Measurements from ENCODE around the gene TMCC1.
A peak's percentile ranks its signal among the peaks of the same experiment; 100 is the strongest.
"Not testable (repeated sequence)": the region's sequence is repeated elsewhere in the genome, so short reads cannot be mapped to it uniquely, and the experiment has no call there.

Gene TMCC1

DNA sequence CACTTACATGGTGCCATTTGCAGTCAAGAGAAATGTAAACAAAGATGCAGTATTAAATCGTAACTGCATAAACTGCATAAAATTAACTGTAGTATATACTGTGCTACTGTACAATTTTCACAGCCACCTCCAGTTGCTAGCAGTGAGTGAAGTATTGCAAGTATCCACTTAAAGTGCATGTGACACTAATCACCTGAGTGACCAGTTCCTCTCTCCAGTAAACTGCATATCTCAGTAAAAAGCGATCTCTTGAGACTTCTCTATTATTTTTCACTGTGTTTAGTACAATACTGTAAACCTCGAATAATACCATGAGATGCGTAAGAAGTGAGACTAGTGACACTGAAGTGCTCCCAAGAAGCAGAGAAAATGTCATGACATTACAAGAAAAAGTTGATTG lies 175.3 kb downstream of the TMCC1 start:
- peak; percentile 36 to 43 for DNase-seq

DNA sequence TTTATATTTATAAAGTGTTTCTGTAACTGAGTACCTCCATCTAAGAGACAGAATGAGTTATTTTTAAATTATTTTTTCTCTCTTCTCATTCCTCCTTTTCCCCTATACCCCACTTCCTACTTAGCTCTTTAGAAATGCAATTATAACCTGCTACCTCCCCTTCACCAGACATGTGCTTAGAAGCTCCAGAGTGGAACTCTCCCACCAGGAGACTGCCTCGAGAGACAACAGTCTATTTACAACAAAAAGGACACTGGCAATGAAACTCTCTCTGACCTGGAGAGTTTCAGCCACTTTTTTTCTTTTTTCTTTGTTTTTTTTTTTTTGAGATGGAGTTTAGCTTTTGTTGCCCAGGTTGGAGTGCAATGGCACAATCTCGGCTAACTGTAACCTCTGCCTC lies 177.7 kb downstream of the TMCC1 start:
- DNase-seq, result no peak

DNA sequence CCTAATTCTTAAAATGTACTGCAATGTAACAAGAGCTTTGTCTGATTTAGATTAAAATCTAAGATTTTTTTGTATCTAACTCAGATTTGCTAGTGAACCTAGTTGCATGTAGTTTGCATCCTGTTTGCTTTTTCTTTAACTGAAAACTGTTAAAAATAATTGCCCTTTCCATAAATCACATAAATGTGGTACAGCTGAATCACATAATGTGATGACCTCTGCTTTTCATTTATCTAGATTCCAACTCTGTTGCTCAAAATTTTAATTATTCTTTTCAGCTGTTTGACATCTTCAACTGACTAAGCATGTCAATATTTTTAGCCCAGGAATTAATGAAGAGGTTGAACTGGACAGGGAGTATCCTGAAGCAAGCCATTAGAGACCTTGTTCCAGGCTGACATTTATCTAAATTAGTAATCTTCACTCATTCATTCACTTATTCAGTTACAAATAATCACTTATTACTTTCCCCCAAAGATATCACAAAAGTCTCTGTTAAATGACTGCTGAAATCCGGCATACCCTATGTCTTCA lies 185.1 kb downstream of the TMCC1 start:
- DNase-seq, result no peak

DNA sequence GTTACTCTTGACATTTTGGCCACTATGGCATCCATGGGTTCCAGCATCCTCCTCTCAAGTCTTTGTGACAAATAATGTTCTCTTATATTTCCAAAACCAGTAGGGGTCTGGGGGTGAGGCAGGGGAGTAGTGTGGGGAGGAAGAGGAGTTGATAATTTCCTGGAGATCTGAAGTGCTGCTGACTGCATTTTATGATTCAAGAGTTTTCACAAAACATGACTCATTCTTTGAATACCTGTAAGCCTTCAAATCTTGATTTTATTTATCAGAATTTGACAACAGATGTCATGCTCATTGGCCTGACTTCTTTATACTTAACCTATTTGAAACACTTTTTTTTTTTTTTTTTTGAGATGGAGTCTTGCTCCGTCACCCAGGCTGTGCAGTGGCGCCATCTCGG lies 188.2 kb downstream of the TMCC1 start:
- no peak for DNase-seq

DNA sequence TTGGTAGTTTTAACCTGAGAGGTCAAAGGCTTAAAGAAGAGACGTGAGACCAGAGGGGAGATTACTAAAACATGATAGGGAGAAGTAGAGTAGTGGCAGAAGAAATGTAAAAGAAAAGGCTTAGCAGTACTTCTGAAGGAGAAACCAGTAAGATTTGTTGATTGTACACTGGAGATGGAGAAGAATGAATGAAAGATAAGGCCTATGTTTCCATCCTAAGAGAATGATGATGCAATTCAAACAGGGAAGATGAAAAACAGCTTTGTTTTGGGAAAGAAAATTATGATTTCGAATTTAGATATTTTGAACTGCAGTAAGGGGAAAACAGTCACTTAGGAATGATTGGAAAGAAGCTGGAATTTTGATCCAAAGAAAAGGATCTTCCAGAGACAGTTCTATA lies 189.6 kb downstream of the TMCC1 start:
- no peak for DNase-seq

DNA sequence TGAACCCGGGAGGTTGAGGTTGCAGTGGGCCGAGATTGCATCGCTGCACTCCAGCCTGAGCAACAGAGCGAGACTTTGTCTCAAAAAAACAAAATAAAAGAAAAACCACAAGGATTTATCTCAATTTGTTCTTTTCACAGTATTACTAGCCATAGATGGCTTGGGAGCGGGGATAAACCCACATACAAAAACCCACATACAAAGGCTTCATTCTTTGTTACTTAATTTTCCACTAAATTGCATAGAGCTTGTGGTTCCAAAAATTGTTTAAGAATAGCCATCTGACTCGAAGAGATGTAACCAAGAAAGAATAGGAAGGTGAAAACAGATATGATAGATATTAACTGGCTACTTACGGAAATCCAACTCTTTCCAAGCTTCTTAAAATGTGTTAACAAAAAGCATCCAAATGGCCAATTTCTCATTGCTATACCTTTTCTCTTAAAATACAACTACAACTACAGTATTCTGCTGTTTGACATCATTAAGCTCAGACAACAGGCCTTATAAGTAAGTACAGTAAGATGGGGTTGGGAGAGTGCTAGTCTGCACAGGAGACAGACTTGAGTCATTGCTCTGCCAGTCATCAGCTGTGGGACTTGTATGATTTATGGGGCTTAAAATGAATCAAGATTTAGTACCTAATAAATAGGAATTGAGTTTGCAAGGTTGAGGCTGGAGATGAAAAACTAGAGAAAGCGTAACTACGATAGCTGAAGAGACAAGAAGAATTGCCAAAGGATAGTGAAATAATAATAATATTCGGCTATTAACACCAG lies 190.4 kb downstream of the TMCC1 start:
- no peak for DNase-seq

DNA sequence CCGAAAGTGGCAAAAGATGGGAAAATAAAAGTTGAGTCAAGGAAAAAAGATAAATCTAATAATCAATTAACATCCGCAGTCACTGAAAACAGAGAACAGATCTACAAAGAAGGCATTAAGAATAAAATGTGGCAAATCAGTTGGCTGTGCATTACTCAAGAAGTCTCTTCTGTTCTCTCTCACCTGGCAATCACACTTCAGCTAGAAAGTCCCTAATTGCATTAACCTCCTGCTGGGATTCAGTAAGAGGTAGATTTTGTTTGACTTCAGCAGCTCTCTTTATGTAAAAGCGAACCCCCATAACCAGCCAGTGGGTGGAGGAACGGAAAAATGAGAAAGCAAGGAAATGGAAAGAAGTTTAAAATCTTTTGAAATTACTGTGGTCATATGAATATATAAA lies 192.3 kb downstream of the TMCC1 start:
- no peak for DNase-seq

DNA sequence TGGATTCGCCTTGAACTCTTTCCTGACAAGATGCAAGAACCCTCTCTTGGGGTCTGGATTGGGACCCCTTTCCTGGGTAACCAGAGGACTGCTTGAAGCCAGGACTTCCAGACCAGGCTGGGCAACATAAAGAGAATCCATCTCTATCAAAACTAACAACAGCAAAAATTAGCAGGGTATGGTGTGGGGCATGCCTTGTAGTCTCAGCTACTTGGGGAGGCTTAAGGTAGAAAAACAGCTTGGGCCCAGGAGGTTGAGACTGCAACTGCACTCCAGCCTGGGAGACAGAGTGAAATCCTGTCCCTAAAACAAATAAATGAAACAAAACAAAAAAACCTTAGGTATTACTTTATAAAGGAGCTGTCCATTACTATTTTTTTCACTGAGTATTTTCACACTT lies 193.9 kb downstream of the TMCC1 start:
- DNase-seq, result no peak

DNA sequence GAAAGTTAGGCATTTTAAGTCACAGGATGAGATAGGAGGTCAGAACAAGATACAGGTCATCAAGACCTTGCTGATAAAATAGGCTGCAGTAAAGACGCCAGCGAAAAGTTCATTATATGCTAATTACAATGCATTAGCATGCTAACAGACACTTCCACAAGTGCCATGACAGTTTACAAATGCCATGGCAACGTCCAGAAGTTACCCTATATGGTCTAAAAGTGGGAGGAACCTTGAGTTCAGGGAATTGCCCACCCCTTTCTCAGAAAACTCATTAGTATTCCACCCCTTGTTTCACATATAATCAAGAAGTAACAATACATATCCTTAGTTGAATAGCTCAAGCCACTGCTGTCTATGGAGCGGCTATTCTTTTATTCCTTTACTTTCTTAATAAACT lies 194.3 kb downstream of the TMCC1 start:
- DNase-seq, result peak in 1 of 2 donors; percentile 42

DNA sequence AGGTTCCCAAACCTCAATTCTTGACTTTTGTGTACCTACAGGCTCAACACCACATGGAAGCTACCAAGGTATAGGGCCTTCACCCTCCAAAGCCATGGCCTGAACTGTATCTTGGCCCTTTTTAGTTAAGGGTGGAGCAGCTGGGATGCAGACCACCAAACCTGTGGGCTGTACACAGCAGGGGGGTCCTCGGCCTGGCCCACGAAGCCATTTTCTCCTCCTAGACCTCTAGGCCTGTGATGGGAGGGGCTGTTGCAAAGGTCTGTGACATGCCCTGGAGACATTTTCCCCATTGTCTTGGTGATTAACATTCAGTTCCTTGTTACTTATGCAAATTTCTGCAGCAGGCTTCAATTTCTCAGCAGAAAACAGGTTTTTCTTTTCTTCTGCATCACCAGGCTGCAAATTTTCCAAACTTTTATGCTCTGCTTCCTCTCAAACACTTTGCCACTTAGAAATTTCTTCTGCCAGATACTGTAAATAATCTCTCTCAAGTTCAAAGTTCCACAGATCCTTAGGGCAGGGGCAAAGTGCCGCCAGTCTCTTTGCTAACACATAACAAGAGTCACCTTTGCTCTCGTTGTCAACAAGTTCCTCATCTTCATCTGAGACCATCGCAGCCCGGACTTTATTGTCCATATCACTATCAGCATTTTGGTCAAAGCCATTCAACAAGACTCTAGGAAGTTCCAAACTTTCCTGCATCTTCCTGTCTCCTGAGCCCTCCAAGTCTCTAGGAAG lies 196.1 kb downstream of the TMCC1 start:
- no peak for DNase-seq

DNA sequence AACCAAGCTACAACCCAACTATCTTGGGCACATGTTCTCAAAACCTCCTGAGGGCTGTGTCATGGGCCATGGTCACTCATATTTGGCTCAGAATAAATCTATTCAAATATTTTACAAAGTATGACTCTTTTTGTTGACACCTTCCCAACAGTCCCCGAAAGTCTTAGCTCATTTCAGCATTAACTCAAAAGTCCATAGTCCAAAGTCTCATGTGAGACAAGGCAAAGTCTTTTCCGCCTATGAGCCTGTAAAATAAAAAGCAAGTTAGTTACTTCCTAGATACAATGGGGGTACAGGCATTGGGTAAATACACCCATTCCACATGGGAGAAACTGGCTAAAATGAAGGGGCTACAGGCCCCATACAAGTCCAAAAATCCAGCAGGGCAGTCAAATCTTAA lies 197.1 kb downstream of the TMCC1 start:
- DNase-seq, result not testable (repeated sequence)

DNA sequence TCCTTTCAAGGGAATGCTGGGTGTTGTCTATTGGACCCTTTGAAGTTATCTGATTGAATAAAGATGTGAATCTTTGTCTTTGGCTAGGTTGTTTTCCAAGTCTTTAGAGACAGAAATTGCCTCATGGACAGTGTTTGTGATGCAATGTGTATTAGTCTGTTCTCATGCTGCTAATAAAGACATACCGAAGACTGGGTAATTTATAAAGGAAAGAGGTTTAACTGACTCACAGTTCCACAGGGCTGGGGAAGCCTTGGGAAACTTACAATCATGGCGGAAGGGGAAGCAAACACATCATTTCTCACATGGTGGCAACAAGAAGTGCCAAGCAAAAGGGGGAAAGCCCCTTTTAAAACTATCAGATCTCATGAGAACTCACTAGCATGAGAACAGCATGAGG lies 198.3 kb downstream of the TMCC1 start:
- peak; percentile 44 to 56 for DNase-seq

DNA sequence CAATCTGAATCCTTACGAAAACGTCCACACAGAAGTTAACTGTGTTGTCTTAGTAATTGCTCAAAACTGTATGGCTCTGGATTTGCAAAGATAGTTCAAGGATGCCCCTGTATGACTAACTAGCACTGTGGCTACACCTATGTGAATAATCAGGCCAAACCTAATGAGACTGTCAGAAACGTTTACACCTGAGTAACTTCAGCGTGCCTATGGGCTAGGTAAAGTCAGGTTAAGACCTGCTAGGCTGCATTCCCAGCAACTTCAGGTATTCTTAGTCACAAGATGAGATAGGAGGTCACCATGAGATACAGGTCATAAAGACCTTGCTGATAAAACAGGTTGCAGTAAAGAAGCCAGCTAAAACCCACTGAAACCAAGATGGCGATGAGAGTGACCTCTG lies 199.3 kb downstream of the TMCC1 start:
- no peak for DNase-seq

DNA sequence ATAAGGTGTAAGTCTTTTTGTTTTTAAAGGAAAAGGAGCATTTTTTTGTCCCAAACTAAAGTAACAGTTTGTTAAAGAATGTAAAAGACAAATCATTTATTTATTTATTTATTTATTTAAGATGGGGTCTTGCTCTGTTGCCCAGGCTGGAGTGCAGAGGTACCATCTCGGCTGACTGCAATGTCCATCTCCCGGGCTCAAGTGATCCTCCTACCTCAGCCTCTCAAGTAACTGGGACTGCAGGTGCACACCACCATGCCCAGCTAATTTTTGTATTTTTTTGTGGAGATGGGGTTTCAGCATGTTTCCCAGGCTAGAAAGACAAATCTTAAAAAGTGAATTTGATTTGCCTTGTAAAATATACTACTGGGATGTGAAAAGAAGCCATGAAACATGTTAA lies 200.8 kb downstream of the TMCC1 start:
- no peak for DNase-seq

DNA sequence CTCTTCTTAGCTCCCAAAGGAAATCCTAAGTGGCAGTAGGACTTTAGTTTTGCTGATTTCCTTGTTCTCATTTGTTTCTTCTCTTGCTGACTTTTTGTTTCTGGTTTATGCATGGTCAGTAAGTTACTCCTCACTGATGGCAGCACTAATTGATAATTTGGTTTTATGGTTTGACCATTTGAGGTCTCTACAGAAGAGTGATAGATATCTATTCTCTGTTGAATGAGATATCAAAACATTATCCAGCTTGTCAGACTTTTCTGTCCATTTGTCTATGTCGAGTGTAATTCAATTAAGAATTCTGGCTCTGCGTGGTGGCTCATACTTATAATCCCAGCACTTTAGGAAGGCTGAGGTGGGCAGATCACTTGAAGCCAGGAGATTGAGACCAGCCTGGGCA lies 202.5 kb downstream of the TMCC1 start:
- no peak for DNase-seq

DNA sequence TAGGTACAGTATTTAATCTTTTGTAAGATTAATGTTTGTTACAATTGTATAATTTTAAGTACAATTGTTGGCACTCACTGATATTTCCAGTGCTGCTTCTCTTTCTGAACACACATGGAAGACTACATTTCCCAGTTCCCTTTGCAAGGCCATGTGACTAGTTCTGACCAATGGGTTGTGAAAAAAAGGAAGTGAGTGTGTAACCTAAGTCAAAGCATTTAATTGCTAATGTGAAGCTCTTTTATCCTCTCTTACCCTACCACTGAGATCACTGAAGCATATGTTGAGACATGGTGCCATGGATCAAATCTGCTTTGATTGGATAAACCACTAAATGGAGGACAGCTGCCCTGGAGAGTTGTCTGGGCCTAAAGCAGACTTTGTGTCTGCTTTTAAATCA lies 203.1 kb downstream of the TMCC1 start:
- DNase-seq, result peak; percentile 72 to 80

DNA sequence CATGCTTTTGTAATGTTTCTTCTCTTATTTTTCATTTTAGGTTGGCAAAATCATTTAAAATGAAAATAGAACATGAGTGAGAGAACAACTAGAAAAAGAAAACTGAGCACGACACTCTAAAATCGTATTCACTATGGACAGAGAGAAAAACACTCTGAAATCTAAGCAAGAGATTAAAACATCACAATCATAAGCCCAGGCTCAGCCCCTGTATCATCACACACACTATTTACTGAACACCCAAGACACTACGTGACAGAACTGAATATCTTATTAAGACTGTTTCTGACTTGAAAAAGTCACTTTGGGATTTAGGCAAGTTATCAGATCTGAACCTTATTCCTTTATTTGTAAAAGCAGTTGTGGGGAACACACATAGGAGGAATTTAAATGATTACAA lies 204.5 kb downstream of the TMCC1 start:
- DNase-seq, result no peak

DNA sequence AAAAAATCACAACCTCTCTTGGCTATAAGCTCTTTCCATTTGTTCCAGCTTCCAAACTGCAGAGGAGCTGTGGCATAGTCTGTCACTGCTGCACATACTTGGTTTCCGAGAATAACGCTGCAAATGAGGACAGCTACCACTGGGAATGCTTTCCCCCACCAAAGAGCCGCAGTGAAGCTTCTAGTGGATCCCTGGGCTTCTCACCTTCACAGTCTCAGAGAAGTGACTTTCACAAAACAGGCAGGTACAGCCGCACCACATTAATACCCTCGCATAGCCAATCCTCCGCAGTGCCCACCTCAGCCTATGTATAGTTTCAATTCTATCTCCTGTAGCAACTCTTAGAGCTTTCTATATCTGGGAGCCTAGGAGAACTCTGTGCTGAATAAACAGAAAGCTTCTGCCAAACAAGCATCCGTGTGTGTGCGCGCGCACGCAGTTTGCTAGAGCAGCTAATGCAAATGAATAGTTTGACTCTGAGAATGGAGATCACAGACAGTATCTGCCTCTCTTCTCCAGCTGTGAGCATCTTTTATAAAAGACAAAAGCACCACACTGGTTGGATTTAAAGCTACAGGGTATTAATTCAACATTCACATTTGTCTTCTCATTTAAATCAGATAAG lies 205.1 kb downstream of the TMCC1 start:
- DNase-seq, result no peak

DNA sequence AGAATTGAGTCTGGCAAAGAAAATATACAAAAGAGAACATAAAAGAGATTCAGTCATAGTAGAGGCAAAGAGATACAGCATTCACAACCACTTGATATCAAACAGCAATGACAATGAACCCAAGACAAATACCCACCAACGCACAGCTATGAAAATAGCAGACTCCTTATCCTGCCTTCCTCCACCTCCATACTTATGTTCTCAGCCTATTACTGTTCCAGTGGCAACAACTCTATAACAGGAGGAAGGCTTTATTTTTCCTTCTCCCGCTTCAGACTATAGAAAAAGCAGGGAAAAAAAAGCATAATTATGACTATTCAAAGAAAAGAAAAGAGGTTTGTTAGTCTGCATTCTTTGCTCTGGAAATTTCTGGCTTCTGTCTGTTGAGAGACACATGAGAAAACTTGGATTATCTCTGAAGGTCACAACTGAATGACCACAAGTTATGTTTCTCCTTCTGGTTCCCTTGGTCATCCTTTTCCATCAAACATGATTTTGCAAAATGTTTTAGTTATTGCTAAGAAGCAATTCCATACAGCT lies 205.9 kb downstream of the TMCC1 start:
- DNase-seq, result no peak

DNA sequence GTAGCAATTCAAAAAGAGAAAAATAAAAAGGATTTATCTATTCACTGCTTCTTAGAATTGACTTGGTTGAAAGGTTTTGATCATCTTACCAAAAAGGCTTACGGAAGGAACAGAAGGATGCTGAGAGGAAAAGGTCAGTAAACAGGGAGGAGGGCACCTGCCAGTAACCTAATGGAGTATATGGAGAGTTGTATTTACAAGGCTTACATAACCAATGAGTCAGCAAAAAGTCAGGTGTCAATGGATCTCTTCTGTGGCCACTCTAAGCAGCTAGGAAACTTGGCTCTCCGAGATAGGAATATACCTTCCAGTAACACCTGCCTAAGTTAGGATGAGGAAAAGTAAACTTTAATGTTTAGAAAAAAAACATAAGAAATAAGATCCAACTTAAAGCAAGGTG lies 206.6 kb downstream of the TMCC1 start:
- no peak for DNase-seq

DNA sequence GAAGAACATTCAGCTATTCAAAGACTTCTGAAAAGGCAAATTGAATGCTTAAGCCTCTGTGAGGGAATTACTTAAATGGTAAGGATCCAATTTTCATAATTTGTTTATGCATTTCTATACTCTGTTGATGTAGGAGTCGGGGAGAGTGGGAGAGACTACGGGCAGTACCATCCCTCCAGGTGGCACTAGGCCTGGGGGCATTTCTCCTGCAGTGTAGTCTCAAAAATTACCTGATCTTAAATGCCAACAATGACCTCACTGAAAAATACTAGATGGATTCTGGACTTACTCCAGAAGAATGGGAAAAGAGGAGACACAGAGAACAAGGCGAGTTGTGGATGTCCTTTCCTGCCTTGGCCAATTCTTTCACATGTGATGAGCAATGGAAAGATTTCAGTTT lies 209.2 kb downstream of the TMCC1 start:
- DNase-seq, result no peak

DNA sequence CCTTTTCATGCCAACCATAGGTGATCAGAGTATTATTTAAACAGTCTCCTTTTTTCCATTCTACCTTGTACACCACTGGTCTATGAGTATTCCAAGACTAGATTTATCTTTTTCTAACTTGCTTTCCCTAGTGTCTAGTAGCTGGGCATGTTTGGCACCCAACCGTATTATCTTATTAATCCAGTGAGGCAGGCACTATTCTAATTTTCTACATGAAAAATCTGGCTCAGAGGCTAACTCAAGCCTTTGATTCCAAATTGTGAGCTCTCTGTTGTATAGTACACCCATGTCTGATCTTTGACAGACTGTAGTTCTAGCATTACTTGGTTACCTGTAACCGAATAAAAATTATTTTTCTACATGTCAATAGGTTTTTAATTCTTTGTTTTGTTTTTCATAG lies 210.3 kb downstream of the TMCC1 start:
- DNase-seq, result no peak

DNA sequence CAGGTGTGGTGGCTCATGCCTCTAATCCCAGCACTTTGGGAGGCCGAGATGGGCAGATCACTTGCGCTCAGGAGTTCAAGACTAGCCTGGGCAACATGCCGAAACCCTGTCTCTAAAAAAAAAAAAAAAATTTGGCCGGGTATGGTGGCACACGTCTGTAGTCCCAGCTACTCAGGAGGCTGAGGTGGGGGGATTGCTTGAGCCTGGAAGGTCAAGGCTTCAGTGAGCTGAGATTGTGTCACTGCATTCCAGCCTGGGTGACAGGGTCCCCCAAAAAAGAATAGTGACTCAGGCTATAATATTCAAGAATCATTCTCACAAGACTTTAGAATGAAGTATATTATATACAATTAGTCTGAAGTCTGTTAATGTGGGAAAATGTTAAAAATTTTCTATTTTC lies 216.5 kb downstream of the TMCC1 start:
- no peak for DNase-seq

DNA sequence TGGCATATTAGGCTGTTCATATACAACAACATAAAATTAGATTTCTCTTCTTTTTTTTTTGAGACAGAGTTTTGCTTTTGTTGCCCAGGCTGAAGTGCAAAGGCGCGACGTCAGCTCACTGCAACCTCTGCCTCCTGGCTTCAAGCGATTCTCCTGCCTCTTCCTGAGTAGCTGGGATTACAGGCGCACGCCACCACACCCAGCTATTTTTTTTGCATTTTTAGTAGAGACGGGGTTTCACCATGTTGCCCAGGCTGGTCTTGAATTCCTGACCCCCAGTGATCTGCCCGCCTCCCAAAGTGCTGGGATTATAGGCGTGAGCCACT lies 218.8 kb downstream of the TMCC1 start:
- not testable (repeated sequence) for DNase-seq
